Fibroblast of pulmonary artery (primary cell): ENCODE results near the gene POLR2E.

Source experiments
- DNase-seq: peaks from one replicate; pipeline ENCODE4 v3.0.0-alpha.2; 2010; ENCODE audit warnings: low read depth
- H3K4me3 ChIP-seq: replicated peaks from 2 replicates; pipeline ENCODE4 v1.5.1; 2011; ENCODE audit warnings: low read depth, mild to moderate bottlenecking, control low read depth, low read length, moderate library complexity
- CTCF ChIP-seq: IDR thresholded peaks from 2 replicates; pipeline ENCODE4 v1.5.1; 2011; ENCODE audit warnings: mild to moderate bottlenecking, control low read depth, low read length, inconsistent platforms; ENCODE audit errors: missing control alignments

The POLR2E gene

GRCh38 chr19:1094978-1095701 is at the start of gene POLR2E:
POLR2E (minus strand) TSS chr19:1095375; CDS start chr19:1095315, 60 bp downstream.
- TF ChIP-seq CTCF: no peak
- H3K4me3 ChIP-seq: peak within 1 kb of the TSS; percentile 90
- DNase-seq: peak; percentile 99

- no peak for TF ChIP-seq CTCF
- DNase-seq: no peak
- H3K4me3 ChIP-seq: no peak overlapping the region
Measured at GRCh38 chr19:1144741-1145140, 49.6 kb upstream of the POLR2E start.

DNA sequence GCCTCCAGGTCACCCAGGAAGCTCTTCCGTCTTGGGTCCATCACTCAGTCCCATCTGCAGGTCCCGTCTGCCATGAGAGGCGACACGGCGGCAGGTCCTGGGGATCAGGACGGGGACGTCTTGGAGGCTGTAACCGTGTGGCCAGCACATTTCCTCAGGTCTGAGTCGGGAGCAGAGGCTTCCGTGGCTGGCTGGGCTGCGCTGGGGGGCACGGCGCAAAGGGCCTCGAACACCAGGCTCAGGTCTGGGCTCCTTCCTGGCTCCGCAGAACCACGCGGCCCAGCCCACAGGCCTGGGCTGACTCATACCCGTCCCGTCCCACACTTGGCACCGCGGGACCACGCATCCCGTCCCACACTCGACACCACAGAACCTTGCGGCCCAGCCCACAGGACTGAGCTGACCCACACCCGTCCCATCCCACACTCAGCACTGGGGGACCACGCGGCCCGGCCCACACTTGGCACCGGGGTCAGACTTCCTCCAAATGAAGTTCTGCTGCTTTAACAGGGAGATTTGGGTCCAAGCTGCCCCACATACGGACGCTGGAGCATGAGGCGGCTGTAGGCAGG is 48.7 kb upstream of the POLR2E start:
- H3K4me3 ChIP-seq: no peak overlapping the region
- no peak for TF ChIP-seq CTCF
- DNase-seq: no peak

GRCh38 chr19:1141944-1142343 is 46.8 kb upstream of the POLR2E start:
- no peak for TF ChIP-seq CTCF
- no peak overlapping the region for H3K4me3 ChIP-seq
- DNase-seq: no peak

- no peak overlapping the region for H3K4me3 ChIP-seq
- no peak for TF ChIP-seq CTCF
- DNase-seq: no peak
Measured at GRCh38 chr19:1140272-1141027, 45.3 kb upstream of the POLR2E start.

DNA sequence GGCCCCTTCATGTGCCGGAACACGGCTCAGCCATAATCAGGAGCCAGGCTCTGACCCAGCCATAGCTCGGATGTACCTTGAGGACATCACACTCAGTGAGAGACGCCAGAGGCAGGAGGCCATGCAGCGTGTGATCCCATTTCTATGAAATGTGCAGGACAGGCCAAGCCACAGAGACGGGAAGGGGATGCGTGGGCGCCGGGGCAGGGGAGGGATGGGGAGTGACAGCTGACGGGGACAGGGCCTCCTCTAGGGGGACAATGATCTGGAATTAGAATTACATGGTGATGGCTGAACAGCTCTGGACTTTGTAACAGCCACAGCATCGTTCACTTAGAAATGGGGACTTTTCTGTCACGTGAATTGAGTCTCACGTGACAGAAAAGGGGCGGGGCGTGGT is 44.0 kb upstream of the POLR2E start:
- H3K4me3 ChIP-seq: no peak overlapping the region
- TF ChIP-seq CTCF: no peak

More for the DNA sequence above, 44.0 kb upstream of the POLR2E start:
- no peak for DNase-seq
